ENCODE data around the gene ALOXE3. TPM values are rescaled to one million over a fixed set of nuclear protein-coding genes. Genes with fewer than 3 reads are reported as not detected.

Gene ALOXE3
- total RNA-seq, 1 experiment from 2014 or later = not detected

DNA sequence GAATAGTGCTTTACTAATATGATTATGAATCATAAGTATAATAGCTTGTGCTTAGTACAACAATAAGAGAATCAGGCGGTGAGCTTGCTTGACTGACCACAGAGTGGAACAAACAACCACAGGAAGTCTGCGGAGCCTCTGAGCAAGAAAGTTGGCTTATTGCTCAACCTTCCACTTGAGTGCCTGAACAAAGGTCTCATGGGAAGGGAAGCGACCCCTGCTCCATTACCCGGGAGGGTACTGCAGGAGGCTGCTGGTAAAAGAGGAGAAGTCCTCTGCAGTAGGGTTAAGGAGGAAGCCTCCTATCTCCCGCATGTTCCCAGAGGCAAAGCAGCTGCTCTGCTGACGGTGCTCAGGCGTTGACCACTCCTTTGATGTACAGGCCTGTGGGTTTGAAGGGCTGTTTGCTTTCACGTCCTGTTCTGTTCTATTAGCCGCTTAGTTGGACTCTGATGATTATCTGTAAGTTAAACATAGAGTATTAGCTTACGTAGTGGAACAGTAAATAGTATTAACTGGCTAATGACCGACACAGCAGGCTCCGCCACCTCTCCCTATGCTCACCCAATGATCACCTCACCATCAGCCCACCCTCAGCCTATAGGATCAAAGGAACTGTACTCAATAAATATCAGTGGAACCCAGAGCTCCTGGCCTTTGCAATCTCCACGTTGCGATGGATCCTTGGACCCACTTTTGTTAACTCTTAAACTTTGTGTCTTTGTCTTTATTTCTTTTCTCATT is 61.9 kb downstream of the ALOXE3 start:
- CTCF ChIA-PET = interaction anchor here (1.2 to 1.8 kb wide), 2 partner anchors 15 to 59 kb away, joined by 3 to 5 read pairs; no protein-coding TSS in a partner anchor
- Mint-ChIP-seq H3K27ac (ENCODE audit: unreplicated experiment) (no peak overlapping the region), H3K27me3 (ENCODE audit: unreplicated experiment) (peaks cover 44% of the 10 kb centered on the region), H3K4me3 (ENCODE audit: low read depth, unreplicated experiment) (no peak overlapping the region), H3K4me1 (ENCODE audit: low read depth, unreplicated experiment) (peaks cover 13% of the 10 kb centered on the region), H3K9me3 (ENCODE audit: low read depth, unreplicated experiment) (no peaks in the 10 kb centered on the region), H3K36me3 (ENCODE audit: insufficient read depth, unreplicated experiment) (no peaks in the 10 kb centered on the region)
- no TSS peak for BruUV-seq (replicated peaks)
- no peak for TF ChIP-seq CTCF (IDR thresholded peaks at IDR 0.05; ENCODE audit: unreplicated experiment)
- no peak for DNase-seq
- intact Hi-C loops (cut with micrococcal nuclease; ENCODE audit: unreplicated experiment) = no loop called here

DNA sequence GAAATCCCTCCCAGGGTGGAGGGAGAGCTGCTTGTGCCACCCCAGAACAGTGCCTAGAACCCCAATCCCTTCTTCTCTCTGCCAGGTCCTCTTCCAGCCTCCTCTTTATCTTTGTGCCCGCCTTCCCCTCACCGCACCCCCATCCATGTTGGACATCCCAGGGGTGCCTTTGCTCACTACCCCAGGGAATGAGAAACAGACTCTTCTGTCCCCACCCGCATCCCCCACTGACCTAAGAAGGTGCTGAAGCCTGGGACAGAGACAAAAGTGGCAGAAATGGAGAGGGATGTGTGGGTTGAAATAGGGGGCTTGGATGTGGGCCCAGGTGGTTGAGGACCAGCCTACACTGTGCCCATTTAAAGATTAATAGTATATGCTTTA is 62.5 kb downstream of the ALOXE3 start:
- CTCF ChIA-PET = interaction anchor here (1.2 kb wide), 1 partner anchor 59 kb away, joined by 3 read pairs; no protein-coding TSS in a partner anchor
- no TSS peak for BruUV-seq (replicated peaks)
- no peaks in the 10 kb centered on the region for H3K36me3 Mint-ChIP-seq (ENCODE audit: insufficient read depth, unreplicated experiment)
- H3K4me1 Mint-ChIP-seq (ENCODE audit: low read depth, unreplicated experiment) = peaks cover 13% of the 10 kb centered on the region
- peaks cover 38% of the 10 kb centered on the region for H3K27me3 Mint-ChIP-seq (ENCODE audit: unreplicated experiment)
- H3K9me3 Mint-ChIP-seq (ENCODE audit: low read depth, unreplicated experiment) = no peaks in the 10 kb centered on the region
- TF ChIP-seq CTCF (IDR thresholded peaks at IDR 0.05; ENCODE audit: unreplicated experiment) = no peak
- DNase-seq = no peak
- no peak overlapping the region for H3K4me3 Mint-ChIP-seq (ENCODE audit: low read depth, unreplicated experiment)
- intact Hi-C loops (cut with micrococcal nuclease; ENCODE audit: unreplicated experiment) = no loop called here
- no peak overlapping the region for H3K27ac Mint-ChIP-seq (ENCODE audit: unreplicated experiment)

DNA sequence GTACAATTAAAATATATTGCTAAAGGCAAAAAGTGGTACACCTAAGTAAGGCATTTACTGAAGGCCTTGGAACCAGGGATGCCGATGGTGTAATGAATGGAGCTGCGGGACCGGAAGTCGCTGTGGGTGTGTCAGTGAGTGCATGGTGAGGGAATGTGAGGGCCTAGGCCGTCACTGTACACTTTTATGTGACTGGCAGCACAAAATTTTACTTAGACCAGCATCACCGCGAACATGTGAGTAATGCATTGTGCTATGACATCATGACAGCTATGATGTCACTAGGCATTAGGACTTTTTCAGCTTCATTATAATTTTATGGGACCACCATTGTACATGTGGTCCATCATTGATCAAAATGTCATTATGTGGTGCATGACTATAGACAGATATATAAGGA is 64.7 kb downstream of the ALOXE3 start:
- H3K27ac Mint-ChIP-seq (ENCODE audit: unreplicated experiment) = no peak overlapping the region
- no peak for DNase-seq
- H3K4me3 Mint-ChIP-seq (ENCODE audit: low read depth, unreplicated experiment) = no peak overlapping the region
- intact Hi-C loops (cut with micrococcal nuclease; ENCODE audit: unreplicated experiment) = no loop called here
- no peaks in the 10 kb centered on the region for H3K9me3 Mint-ChIP-seq (ENCODE audit: low read depth, unreplicated experiment)
- H3K27me3 Mint-ChIP-seq (ENCODE audit: unreplicated experiment) = peaks cover 27% of the 10 kb centered on the region
- no TSS peak for BruUV-seq (replicated peaks)
- no peak for TF ChIP-seq CTCF (IDR thresholded peaks at IDR 0.05; ENCODE audit: unreplicated experiment)
- H3K36me3 Mint-ChIP-seq (ENCODE audit: insufficient read depth, unreplicated experiment) = no peaks in the 10 kb centered on the region
- peaks cover 13% of the 10 kb centered on the region for H3K4me1 Mint-ChIP-seq (ENCODE audit: low read depth, unreplicated experiment)
- CTCF ChIA-PET = no interaction called here

DNA sequence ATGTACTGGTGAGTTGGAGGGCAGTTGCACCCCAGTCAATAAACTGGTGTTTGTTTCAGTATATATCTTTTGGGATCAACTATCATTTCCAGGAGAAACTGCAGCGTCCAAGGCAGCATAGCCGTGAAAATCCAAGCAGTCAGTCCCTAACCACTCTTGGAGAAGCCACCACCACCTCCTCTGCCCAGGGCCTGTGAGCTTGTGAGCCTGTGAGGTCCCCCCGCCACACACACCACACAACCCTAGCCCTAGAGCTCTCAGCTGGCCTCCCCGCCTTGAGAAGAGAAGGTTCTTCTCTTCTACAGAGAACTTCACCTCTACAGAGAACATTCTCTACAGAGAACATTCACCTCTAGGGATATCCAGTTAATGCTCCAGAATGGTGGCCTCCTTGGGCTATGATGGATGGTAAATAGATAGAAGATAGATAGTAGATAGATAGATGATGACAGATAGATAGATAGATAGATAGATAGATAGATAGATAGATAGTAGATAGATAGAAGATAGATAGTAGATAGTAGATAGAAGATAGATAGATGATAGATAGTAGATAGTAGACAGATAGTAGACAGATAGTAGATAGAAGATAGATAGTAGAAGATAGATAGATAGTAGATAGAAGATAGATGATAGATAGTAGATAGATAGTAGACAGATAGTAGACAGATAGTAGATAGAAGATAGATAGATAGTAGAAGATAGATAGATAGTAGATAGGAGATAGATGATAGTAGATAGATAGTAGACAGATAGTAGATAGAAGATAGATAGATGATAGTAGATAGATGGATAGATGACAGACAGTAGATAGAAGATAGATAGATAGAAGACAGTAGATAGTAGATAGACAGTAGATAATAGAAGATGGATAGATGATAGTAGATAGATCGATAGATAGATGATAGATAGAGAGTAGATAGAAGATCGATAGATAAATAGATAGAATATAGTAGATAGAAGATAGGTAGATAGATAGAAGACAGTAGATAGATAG is 65.8 kb downstream of the ALOXE3 start:
- Mint-ChIP-seq H3K9me3 (ENCODE audit: low read depth, unreplicated experiment) (no peaks in the 10 kb centered on the region), H3K4me3 (ENCODE audit: low read depth, unreplicated experiment) (no peak overlapping the region)

More for the DNA sequence above, 65.8 kb downstream of the ALOXE3 start:
- Mint-ChIP-seq H3K27me3 (ENCODE audit: unreplicated experiment) (peaks cover 18% of the 10 kb centered on the region), H3K27ac (ENCODE audit: unreplicated experiment) (no peak overlapping the region), H3K36me3 (ENCODE audit: insufficient read depth, unreplicated experiment) (no peaks in the 10 kb centered on the region), H3K4me1 (ENCODE audit: low read depth, unreplicated experiment) (peaks cover 12% of the 10 kb centered on the region)
- no TSS peak for BruUV-seq (replicated peaks)
- CTCF ChIA-PET = interaction anchor here (1.3 kb wide), 1 partner anchor 21 kb away, joined by 10 read pairs; no protein-coding TSS in a partner anchor
- intact Hi-C loops (cut with micrococcal nuclease; ENCODE audit: unreplicated experiment) = no loop called here
- DNase-seq = no peak
- no peak for TF ChIP-seq CTCF (IDR thresholded peaks at IDR 0.05; ENCODE audit: unreplicated experiment)
